NCI-H2196 (cell line): ENCODE data around the gene NMUR2.

Experiments
- DNase-seq: peaks from one replicate; lab custom pipeline; 2025; ENCODE audit not compliant: unreplicated experiment; lab: John Stamatoyannopoulos, UW

NMUR2 gene, protein sequence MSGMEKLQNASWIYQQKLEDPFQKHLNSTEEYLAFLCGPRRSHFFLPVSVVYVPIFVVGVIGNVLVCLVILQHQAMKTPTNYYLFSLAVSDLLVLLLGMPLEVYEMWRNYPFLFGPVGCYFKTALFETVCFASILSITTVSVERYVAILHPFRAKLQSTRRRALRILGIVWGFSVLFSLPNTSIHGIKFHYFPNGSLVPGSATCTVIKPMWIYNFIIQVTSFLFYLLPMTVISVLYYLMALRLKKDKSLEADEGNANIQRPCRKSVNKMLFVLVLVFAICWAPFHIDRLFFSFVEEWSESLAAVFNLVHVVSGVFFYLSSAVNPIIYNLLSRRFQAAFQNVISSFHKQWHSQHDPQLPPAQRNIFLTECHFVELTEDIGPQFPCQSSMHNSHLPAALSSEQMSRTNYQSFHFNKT

DNA sequence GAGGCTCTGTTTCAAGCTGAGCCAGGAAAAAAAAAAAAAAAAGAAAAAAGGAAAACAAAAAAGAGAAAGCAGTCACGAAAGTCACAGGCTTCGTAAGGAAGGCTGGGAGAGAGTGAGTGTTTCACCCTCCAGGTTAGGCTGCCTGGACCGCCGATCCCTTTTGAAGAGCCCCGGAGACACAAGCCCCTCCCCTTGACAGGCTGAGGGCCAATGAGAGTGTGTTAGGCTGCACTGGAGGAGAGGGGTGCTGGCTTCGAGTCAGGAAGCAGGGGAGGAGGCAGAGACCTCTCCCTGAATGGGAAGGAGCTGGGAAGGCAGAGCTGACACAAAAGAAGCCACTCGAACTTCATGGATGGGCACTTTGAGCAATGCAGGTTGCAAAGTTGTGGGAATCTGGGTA, at the start of gene NMUR2:
Gene NMUR2 (minus strand): TSS at position 135 of the 400 bp plus-strand sequence. CDS start 166 bp downstream, outside the sequence.
- DNase-seq: no peak

DNA sequence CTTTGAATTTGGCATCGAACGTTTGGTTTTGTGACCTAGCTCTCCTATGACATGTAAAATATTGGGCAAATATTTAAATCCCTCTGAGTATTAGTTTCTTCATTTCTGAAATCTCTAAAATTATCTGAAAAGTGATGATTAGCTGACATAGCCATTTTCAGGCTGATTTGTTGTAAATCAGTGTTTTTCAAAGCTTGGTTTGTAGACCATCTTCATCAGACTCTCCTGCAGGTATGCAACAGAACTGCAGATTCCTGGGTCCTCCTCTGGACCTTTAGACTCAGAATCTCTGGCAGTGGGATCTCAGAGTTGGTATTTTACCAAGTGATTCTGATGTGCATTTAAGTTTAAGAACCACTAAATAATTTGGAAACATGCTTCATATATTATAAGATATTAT, 38.9 kb upstream of the NMUR2 start:
- no peak for DNase-seq

DNA sequence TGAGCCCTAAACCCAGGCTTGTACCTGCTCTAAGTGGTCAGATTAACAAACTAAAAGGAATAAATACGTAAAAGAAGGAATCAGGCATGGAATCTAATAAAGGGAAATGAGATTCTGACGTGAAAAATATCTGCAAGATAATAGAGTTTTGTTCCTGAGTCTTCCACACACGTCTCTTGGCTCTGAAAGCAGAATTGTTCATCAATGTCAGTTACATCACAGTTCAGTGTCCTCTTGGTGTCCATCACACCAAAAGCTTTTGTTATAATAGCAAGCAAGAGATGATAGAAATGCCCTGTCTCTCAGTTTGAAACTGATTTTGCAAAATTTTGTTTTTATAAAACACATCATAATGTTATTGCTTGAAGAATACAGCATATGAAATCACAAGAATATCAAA, 34.7 kb upstream of the NMUR2 start:
- DNase-seq: no peak

DNA sequence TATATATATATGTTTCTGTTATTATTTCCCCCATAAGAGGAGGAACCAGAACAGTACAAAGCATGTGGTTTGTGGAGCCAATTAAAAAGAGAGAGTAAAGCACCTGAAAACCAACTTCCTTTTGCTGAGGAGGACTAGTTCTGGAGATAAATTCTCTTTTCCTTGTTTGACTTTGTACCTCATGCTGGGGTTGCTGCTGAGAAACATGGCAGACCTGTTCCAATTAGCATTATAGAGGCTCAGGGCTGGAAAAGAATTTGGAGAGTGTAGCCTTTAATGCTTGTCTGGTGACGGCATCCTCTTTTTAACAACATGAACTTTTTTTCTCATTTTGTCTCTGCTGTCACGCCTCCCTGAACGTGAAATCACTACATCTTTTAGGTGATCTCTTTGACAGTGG, 32.8 kb upstream of the NMUR2 start:
- DNase-seq: no peak

DNA sequence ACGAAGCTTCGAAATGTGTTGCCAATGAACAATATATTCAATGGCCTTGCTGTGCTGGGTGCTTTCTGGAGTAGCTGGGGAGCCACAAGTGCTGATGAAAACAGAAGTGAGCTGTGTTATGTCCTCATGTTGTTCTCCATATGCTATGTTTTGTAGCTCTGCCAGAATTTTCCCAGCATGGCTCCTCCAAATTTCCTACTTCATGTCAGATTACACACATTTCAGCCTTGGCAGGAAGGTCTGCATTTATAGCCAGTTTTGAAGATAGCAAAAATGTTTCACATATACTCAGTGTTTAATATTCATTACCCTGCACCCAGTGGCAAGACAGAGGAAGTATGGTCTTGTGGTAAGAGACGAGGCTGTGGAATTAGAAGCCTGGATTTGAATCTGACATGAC, 22.6 kb upstream of the NMUR2 start:
- no peak for DNase-seq

DNA sequence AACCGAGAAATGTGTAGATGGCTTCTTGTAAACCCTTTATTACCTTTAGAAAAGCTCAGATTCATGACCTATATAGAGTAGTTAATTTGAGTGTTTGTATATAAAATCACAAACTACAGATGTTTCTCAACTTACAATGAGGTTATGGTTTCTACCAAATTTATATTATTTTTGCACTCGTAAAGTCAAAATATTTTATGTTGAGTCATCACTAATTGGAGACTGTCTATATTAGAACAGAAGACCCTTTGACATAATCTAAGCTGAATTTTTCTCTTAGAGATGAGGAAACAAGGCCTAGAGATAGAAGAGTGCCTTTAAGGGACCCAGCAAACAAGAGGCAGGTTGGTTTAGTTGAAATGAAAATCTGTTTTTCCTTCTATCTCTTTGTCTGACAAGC, 20.0 kb upstream of the NMUR2 start:
- DNase-seq: no peak

DNA sequence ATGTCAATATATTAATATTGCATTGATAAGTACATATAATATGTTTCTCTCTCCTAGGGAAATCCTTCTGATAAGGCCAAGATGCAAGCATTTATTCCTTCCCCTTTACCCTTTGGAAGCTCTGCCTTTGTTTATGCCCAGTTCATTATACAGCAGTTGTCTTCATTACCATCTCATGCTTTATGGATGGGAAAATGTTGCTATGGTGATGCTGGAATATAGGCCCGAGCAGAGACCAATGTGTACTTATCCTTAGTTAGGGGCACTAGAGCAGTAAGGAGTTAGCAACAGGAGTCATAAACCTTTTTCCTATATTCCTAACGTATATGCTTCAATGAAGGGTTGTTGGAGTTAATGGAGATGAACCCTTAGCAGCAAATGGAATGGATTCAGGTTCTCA, 19.4 kb upstream of the NMUR2 start:
- DNase-seq: no peak

DNA sequence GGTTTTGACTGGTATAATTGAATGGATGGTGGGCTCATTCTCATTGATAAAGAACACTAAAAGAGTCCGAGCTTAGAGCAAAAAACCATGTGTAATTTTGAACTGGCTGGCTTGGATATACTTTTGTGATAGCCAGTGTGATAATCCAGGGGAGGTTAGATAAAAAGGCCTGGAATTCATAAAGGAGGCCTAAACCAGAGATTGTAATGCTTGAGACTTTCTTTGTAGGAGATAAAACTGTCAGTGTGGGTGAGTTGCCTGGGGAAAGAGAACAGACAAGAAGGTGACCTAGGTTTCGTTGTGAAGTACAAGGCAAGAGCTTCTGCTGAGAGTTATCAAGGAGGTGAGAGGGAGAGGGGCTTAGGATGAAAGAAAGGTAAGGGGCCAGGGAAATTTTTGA, 17.0 kb upstream of the NMUR2 start:
- no peak for DNase-seq

DNA sequence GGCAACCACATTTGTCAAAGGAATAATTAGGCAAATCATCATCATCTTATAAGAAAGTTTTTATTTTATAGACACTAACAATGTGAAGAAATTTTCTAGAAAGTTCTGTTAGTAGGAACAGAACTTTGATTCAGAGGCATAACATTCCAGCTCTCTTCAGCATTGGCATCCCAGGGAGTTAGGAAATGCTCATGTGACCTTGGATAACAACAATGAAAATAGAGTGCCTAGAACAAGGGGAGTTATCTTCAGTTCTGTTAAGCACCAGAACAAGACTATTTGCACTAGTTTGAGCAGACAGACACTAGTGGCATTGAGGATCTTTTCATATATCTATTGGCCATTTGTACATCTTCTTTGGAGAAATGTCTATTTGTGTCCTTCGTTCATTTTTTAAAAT, 7.0 kb upstream of the NMUR2 start:
- no peak for DNase-seq

DNA sequence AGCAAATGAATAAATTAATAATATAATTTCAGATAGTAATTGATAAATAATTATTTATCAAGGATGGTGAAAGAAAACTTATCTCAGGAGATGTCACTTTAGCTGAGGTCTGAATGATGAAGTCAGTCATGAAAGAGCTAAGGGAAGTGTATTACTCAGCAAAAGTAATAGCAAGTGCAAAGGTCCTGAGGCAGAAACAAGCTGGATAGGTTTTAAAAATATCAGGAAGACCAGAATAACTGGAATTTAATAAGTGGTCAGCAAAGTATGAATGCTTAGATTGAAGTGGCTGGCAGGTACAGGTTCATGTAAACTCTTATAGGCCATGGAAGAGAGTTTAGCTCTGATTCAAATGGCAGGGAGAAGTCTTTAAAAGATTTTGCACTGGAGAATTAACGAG, 1.0 kb upstream of the NMUR2 start:
- DNase-seq: no peak

DNA sequence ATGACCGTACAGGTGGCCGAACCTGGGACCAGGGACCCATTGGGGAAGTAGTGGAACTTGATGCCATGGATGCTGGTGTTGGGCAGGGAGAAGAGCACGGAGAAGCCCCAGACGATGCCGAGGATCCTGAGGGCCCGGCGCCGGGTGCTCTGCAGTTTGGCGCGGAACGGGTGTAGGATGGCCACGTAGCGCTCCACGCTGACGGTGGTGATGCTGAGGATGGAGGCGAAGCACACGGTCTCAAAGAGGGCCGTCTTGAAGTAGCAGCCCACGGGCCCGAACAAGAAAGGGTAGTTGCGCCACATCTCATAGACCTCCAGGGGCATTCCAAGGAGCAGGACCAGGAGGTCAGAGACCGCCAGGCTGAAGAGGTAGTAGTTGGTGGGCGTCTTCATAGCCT, 585 bp downstream of the NMUR2 start:
- DNase-seq: no peak

DNA sequence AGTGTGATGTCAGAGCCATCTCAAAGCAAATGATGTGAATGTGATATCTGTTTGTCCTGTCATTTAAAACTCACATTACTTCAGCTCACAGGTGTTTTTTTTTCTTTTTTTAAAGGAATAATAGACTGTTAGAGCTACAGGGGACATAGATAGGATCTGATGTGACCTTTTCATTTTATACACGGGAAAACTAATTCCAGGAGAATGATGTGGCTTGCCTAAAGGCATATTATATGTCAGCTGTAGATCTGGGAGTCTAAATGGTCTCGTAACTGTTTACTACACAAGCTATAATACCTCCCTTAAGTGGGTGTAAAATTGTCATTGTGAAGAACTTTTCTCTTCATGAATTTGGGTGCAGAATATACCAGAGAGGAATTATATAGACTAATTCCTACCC, 2.0 kb downstream of the NMUR2 start:
- no peak for DNase-seq

DNA sequence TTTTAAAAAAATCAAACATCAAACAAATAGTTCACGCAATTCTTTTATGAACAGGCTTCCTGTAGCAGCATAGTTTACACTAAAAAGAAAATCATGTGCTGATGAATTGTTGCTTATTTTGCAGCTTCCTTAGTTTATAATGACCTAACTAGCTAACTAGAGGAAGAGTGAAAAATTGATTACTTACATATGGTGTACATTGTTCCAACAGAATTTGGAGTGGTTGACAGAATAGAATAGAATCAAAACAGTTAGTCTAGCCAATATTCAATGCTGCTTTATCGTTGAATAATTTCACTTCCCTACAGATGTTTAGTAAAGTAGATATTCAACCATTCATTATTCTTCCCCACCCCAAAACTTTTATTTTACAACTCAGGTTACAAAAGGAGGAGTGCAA, 4.2 kb downstream of the NMUR2 start:
- DNase-seq: no peak

DNA sequence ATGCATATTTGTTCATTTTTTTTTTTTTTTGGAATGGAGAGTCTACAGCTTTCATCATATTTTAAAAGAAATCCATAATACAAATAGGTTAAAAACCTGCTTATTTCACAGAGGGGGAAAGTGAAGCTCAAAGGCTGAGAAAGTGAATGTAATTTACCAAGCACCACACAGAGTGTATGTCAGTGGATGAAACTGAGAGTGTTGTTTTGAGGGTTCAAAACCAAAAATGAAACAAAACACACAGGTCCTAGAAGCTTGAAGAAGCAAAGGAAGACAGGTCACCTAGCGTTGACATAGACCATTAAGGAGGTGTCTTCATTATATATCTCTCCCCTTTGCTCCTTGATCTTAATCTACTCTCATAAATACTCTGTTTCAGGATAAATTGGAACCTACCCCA, 7.5 kb downstream of the NMUR2 start:
- DNase-seq: no peak

DNA sequence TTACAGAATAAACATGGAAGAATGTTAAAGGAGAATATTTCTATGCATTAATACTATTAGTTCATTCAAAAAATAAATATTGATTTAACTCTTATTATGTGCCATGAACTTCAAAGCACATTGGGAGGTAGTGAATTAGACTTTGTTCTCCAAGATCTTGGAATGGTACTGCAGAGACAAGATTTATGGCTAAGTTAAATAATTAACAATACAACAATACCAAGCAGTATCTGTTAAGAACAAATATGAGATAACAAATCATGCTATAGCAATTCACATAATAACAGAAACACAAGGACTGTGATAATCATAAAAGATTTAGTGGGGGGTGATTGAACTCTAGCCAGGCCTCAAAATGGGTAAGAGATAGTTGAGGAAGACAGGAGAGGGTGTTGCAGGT, 11.6 kb downstream of the NMUR2 start:
- no peak for DNase-seq

DNA sequence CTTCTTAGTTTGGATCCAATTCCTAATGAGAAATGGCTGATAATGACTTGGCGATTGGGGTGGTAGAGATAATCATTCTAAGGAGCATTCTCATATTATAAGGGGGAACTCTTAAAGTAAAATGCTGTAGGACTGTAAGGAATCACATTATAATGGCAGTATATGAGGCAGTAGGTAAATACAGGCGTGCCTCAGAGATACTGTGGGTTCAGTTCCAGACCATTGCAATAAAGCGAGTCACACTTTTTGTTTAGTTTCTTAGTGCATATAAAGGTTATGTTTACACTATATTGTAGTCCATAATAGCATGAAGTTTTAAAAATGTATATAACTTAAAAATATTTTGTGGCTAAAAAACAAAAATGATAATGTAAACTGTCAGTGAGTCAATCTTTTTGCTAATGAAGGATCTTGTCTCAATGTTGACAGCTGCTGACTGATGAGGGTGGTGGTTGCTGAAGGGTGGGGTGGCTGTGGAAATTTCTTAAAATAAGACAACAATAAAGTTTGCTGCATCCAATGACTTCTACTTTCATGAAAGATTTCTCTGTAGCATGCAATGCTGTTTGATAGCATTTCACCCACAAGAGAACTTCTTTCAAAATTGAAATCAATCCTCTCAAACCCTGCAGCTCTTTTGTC, 15.8 kb downstream of the NMUR2 start:
- DNase-seq: no peak

DNA sequence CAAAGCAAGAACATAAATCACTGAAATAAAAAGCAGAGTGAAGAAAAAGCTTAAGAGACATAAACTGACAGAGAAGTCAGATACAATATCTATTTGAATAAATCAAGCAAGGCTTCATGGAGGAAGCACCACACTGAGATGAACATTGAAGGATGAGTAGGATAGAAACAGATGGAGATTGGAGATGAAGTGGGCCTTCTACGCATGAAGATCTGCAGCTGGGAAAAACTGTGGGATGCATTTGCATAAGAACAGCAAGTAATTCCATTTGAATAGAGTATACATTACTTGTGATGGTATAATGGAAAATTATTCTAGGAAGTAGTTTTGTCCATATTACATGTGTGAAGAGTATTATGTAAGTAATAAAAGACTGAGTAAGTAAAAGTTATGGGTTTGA, 16.5 kb downstream of the NMUR2 start:
- no peak for DNase-seq

DNA sequence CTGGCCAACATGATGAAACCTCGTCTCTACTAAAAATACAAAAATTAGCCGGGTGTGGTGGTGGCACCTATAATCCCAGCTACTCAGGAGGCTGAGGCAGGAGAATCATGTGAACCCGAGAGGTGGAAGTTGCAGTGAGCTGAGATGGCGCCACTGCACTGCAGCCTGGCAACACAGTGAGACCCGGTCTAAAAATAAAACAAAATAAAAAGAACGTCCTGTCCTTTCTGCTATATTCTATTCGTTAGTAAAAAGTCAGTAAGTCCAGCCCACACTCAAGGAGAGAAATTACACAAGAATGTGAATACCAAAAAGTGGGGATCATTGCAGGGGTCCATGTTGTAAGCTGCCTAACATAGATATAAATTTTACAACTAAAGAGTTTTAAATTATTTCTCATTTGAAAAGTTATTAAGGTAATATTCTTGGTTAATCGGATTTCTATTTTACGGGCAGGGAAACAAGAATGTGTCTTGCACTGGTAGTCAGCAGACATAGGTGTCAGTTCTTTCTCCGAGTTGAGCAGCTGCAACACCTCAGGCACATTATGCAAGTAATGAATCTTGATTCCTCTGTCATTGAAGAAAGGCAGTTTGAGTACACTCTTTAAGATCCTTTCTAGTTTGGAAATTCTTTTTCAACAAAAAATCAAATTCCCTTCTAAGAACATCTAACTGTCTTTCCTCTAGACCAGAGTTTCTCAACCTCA, 24.5 kb downstream of the NMUR2 start:
- DNase-seq: no peak

DNA sequence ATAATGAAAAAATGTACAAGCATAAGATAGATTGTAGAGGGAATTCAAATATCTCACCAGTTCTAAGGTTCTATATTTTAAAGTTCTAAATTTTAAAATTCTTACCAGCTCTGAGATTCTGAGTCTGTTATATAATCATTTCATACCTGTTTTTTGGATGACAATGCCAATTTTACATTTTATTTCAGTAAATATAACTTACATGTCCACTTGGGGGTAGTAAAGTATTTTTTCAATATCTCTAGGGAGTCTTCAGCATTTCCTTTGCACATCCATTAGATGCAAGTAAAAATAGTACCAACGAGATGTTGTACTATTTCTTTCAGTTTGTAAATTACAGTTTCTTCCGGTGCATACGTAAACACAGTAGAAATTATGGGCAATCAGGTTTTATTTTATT, 25.7 kb downstream of the NMUR2 start:
- no peak for DNase-seq

DNA sequence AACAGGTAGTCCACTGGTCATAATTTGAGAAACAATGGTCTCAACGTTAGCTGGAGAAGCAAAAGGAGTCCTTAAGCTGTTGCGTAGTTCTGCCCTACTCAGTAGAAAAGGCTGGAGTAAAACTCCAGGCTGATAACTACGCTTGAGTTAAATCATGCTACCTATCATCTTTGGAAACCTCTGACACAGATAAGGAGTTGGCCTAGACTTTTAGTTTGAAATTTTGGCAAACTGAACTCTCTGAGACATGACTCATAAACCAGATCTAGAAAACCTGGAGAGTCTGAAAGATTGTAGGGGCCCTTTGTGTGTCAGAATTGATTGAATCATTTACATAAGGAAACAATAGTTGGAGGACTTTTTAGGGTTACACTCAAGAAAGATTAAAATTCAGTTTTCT, 26.3 kb downstream of the NMUR2 start:
- DNase-seq: no peak

DNA sequence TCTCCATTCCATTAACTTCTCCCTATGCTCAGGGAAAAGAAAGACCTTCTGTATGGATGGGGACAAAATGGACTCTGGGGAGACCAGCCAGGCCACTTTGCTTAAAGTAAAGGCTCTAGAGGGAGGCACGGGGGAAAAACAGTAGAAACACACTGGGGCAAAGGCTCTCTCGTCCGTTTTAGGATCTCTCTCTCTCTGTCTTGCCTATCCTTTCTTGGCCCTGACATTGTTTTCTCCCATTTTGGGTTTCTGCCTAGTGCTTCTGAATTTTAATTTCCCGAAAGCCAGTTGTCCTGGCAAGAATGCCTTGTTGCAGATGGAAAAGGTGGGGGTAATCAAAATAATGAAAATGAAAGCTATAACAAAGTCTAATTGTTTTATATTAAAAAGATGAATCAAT, 28.2 kb downstream of the NMUR2 start:
- no peak for DNase-seq

DNA sequence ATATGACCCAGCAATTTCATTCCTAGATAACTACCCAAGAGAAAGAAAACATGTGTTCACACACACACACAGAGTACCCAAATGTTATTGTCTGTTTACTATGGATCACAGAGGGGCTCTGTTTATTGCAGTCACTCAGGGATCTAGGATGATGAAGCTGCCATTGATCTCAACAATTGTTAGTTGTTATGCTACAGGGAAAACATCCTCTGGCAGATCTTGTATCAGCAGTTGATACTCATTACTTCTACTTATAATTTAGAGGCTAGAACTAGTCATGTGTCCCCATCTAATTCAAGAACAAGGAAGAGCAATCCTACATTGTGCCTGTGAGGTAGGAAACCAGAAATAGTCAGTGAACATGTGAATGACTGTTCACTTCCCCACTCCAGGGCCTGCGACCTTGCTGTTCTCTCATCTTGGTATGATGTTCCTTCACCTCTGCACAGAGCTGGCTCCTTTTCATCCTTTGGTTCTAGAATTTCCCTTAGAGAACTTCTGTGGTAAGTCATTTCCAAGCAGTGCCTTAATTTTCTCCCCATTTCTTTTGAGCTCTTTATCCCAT, 30.3 kb downstream of the NMUR2 start:
- no peak for DNase-seq
